T-helper 2 cell treated with Interferon-gamma antibody and Interleukin-4, amounts not matched to agents 5 μg/mL and 100 μg/mL, for 36 hours (primary cell): Measurements from ENCODE around the gene SNX33.
"Not testable (repeated sequence)": the region's sequence is repeated elsewhere in the genome, so short reads cannot be mapped to it uniquely, and the experiment has no call there.

ENCODE experiments used
- DNase-seq: peaks from one replicate; pipeline ENCODE4 v3.0.0; 2021; ENCODE audit warnings: low spot score
- H3K27ac Mint-ChIP-seq: one replicate; pipeline ENCODE4 v1.8.0; 2021; ENCODE audit warnings: mild to moderate bottlenecking, mixed read lengths
- H3K27me3 Mint-ChIP-seq: one replicate; pipeline ENCODE4 v1.8.0; 2021; ENCODE audit warnings: low read depth, mixed read lengths
- H3K36me3 Mint-ChIP-seq: one replicate; pipeline ENCODE4 v1.8.0; 2021; ENCODE audit warnings: low read depth, mixed read lengths
- H3K4me1 Mint-ChIP-seq: one replicate; pipeline ENCODE4 v1.8.0; 2021; ENCODE audit warnings: low read depth, mixed read lengths
- H3K4me3 Mint-ChIP-seq: one replicate; pipeline ENCODE4 v1.8.0; 2022; ENCODE audit warnings: mild to moderate bottlenecking, moderate library complexity, mixed read lengths
- H3K9me3 Mint-ChIP-seq: one replicate; pipeline ENCODE4 v1.8.0; 2021; ENCODE audit warnings: mixed read lengths

Gene SNX33

GRCh38 chr15:75677465-75678323 lies 30.0 kb downstream of the SNX33 start:
- no peak overlapping the region for H3K27ac Mint-ChIP-seq
- no peak overlapping the region for H3K4me3 Mint-ChIP-seq
- H3K9me3 Mint-ChIP-seq: no peaks in the 10 kb centered on the region
- H3K27me3 Mint-ChIP-seq: no peaks in the 10 kb centered on the region
- H3K36me3 Mint-ChIP-seq: no peaks in the 10 kb centered on the region
- DNase-seq: no peak
- no peaks in the 10 kb centered on the region for H3K4me1 Mint-ChIP-seq

GRCh38 chr15:75678324-75678690 lies 30.6 kb downstream of the SNX33 start:
- H3K4me1 Mint-ChIP-seq, H3K36me3 Mint-ChIP-seq, H3K27me3 Mint-ChIP-seq, H3K9me3 Mint-ChIP-seq, DNase-seq, H3K4me3 Mint-ChIP-seq, H3K27ac Mint-ChIP-seq: not testable (repeated sequence)

- no peaks in the 10 kb centered on the region for H3K36me3 Mint-ChIP-seq
- H3K27me3 Mint-ChIP-seq: no peaks in the 10 kb centered on the region
- no peak overlapping the region for H3K4me3 Mint-ChIP-seq
- H3K9me3 Mint-ChIP-seq: no peaks in the 10 kb centered on the region
- no peak for DNase-seq
- H3K27ac Mint-ChIP-seq: no peak overlapping the region
- H3K4me1 Mint-ChIP-seq: no peaks in the 10 kb centered on the region
These were observed 32.5 kb downstream of the SNX33 start for GRCh38 chr15:75680007-75680789.

- Mint-ChIP-seq H3K36me3 (no peaks in the 10 kb centered on the region), H3K27ac (no peak overlapping the region), H3K9me3 (no peaks in the 10 kb centered on the region), H3K27me3 (no peaks in the 10 kb centered on the region), H3K4me1 (no peaks in the 10 kb centered on the region), H3K4me3 (no peak overlapping the region)
- no peak for DNase-seq
These were observed 34.7 kb downstream of the SNX33 start for GRCh38 chr15:75682181-75683135.

- H3K36me3 Mint-ChIP-seq, H3K9me3 Mint-ChIP-seq, H3K27ac Mint-ChIP-seq, H3K4me3 Mint-ChIP-seq, H3K27me3 Mint-ChIP-seq, H3K4me1 Mint-ChIP-seq: not testable (repeated sequence)
- peak; percentile 59 for DNase-seq
These were observed 36.1 kb downstream of the SNX33 start for GRCh38 chr15:75683646-75684312.

GRCh38 chr15:75684648-75685047 lies 36.9 kb downstream of the SNX33 start:
- Mint-ChIP-seq H3K9me3 (no peaks in the 10 kb centered on the region), H3K27me3 (no peaks in the 10 kb centered on the region), H3K4me1 (no peaks in the 10 kb centered on the region), H3K4me3 (no peak overlapping the region), H3K36me3 (no peaks in the 10 kb centered on the region), H3K27ac (no peak overlapping the region)
- DNase-seq: no peak

GRCh38 chr15:75685195-75685594 lies 37.5 kb downstream of the SNX33 start:
- Mint-ChIP-seq H3K27me3 (no peaks in the 10 kb centered on the region), H3K36me3 (no peaks in the 10 kb centered on the region), H3K4me3 (no peak overlapping the region), H3K27ac (no peak overlapping the region), H3K4me1 (no peaks in the 10 kb centered on the region), H3K9me3 (no peaks in the 10 kb centered on the region)
- no peak for DNase-seq

GRCh38 chr15:75686212-75686642 lies 38.5 kb downstream of the SNX33 start:
- H3K4me1 Mint-ChIP-seq, H3K27ac Mint-ChIP-seq, H3K27me3 Mint-ChIP-seq, H3K4me3 Mint-ChIP-seq, H3K9me3 Mint-ChIP-seq, H3K36me3 Mint-ChIP-seq: not testable (repeated sequence)
- DNase-seq: peak; percentile 71

- Mint-ChIP-seq H3K4me3 (no peak overlapping the region), H3K27me3 (peaks cover 6% of the 10 kb centered on the region), H3K4me1 (no peaks in the 10 kb centered on the region), H3K9me3 (no peaks in the 10 kb centered on the region), H3K36me3 (no peaks in the 10 kb centered on the region), H3K27ac (no peak overlapping the region)
- DNase-seq: no peak
These were observed 40.0 kb downstream of the SNX33 start for GRCh38 chr15:75687486-75688277.

- DNase-seq: no peak
- Mint-ChIP-seq H3K27me3 (peaks cover 8% of the 10 kb centered on the region), H3K36me3 (no peaks in the 10 kb centered on the region), H3K9me3 (no peaks in the 10 kb centered on the region), H3K4me3 (no peak overlapping the region), H3K27ac (no peak overlapping the region), H3K4me1 (no peaks in the 10 kb centered on the region)
These were observed 40.5 kb downstream of the SNX33 start for GRCh38 chr15:75688278-75688557.

GRCh38 chr15:75688831-75689230 lies 41.1 kb downstream of the SNX33 start:
- Mint-ChIP-seq H3K4me3 (no peak overlapping the region), H3K27me3 (peaks cover 12% of the 10 kb centered on the region), H3K36me3 (no peaks in the 10 kb centered on the region), H3K27ac (no peak overlapping the region), H3K9me3 (no peaks in the 10 kb centered on the region), H3K4me1 (no peaks in the 10 kb centered on the region)
- no peak for DNase-seq

- not testable (repeated sequence) for H3K4me3 Mint-ChIP-seq, H3K9me3 Mint-ChIP-seq, H3K27ac Mint-ChIP-seq, H3K36me3 Mint-ChIP-seq, DNase-seq, H3K4me1 Mint-ChIP-seq
- H3K27me3 Mint-ChIP-seq: peaks cover 15% of the 10 kb centered on the region
These were observed 41.7 kb downstream of the SNX33 start for GRCh38 chr15:75689429-75689828.

GRCh38 chr15:75692311-75692710 lies 44.6 kb downstream of the SNX33 start:
- not testable (repeated sequence) for DNase-seq, H3K27ac Mint-ChIP-seq, H3K4me3 Mint-ChIP-seq, H3K4me1 Mint-ChIP-seq, H3K36me3 Mint-ChIP-seq, H3K9me3 Mint-ChIP-seq
- H3K27me3 Mint-ChIP-seq: peaks cover 18% of the 10 kb centered on the region
